Cerebellar nuclear complex (tissue), 1 donor: ENCODE measurements around the gene UVSSA.
"Not testable (repeated sequence)": the region's sequence is repeated elsewhere in the genome, so short reads cannot be mapped to it uniquely, and the experiment has no call there.

Source experiments
- DNase-seq, 2 experiments: peaks; one replicate each; lab custom pipeline; 2025; lab: John Stamatoyannopoulos, UW

UVSSA gene

GRCh38 chr4:1317177-1318045 is 29.6 kb upstream of the UVSSA start:
- no peak for DNase-seq

- DNase-seq = no peak
Measured at GRCh38 chr4:1318046-1318375, 29.0 kb upstream of the UVSSA start.

GRCh38 chr4:1318488-1319213 is 28.4 kb upstream of the UVSSA start:
- no peak for DNase-seq

- no peak for DNase-seq
Measured at GRCh38 chr4:1321486-1321885, 25.5 kb upstream of the UVSSA start.

GRCh38 chr4:1321946-1322650 is 24.9 kb upstream of the UVSSA start:
- no peak for DNase-seq

- DNase-seq = no peak
Measured at GRCh38 chr4:1323280-1323634, 23.8 kb upstream of the UVSSA start.

- no peak for DNase-seq
Measured at GRCh38 chr4:1323635-1324442, 23.2 kb upstream of the UVSSA start.

- DNase-seq = not testable (repeated sequence)
Measured at GRCh38 chr4:1324443-1325175, 22.4 kb upstream of the UVSSA start.

GRCh38 chr4:1325176-1325480 is 21.9 kb upstream of the UVSSA start:
- DNase-seq = no peak

- no peak for DNase-seq
Measured at GRCh38 chr4:1325681-1326635, 21.1 kb upstream of the UVSSA start.

- no peak for DNase-seq
Measured at GRCh38 chr4:1326751-1327525, 20.1 kb upstream of the UVSSA start.

GRCh38 chr4:1327526-1328266 is 19.3 kb upstream of the UVSSA start:
- no peak for DNase-seq

- no peak for DNase-seq
Measured at GRCh38 chr4:1328267-1329155, 18.5 kb upstream of the UVSSA start.

- DNase-seq = no peak
Measured at GRCh38 chr4:1329408-1330371, 17.3 kb upstream of the UVSSA start.

GRCh38 chr4:1330761-1331590 is 16.0 kb upstream of the UVSSA start:
- DNase-seq = no peak
